CD4-positive, alpha-beta T cell treated with Interleukin-15 for 1 hour (primary cell): ENCODE measurements around the gene SOX8.

ENCODE experiments used
- DNase-seq: peaks from one replicate; pipeline ENCODE4 v3.0.0-alpha.2; 2020

SOX8 gene

GRCh38 chr16:974001-974601 is 7.5 kb upstream of the SOX8 start:
- no peak for DNase-seq

DNA sequence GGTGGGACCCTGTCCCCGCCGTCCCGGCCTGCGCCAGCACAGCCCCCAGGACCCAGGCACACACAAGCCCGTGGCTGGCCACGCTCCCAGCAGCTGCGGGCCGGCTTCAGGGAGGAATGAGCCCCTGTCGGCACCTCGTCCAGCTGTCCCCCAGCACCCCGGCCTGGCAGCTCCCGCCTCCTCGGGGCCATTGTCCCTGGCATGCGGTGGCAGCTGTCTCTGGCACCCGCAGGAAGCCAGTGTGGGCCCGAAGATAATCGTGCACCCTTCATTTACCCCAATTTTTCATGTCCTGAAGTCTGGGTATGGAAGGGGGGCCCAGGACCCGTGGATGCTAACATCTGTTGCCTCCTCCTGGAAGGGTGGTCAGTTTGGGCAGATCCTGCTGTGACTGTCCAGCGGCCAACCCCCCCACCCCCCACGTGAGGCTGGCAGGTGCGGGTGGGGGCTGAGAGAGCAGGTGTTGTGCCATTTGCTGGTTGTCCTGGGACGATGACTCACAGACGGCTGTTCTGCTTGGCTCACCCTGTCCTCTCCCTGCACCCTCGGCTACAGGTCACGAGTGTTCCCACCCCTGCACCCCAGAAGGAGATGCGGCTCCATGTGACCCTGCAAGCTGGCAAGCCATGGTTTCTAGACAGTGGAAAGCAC is 6.8 kb upstream of the SOX8 start:
- no peak for DNase-seq

DNA sequence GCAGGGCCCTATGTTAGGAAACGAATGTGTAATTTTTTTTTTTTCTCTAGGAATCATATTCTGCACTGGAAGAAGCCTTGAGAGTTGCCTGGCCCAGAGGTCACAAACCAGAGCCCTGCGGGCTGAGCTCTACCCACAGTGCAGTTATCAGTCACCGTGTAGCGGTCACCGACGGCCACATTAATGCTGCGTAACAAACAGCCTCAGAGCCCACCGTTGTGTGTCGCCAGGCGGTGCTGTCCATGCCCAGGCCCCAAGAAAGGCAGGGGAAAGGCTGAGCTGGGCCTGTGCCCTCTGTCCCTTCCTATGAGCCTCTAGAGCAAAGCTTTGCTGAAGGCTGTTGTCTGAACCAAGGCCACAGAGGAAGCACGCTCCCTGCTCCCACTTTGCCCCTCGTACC is 6.3 kb upstream of the SOX8 start:
- DNase-seq = no peak

DNA sequence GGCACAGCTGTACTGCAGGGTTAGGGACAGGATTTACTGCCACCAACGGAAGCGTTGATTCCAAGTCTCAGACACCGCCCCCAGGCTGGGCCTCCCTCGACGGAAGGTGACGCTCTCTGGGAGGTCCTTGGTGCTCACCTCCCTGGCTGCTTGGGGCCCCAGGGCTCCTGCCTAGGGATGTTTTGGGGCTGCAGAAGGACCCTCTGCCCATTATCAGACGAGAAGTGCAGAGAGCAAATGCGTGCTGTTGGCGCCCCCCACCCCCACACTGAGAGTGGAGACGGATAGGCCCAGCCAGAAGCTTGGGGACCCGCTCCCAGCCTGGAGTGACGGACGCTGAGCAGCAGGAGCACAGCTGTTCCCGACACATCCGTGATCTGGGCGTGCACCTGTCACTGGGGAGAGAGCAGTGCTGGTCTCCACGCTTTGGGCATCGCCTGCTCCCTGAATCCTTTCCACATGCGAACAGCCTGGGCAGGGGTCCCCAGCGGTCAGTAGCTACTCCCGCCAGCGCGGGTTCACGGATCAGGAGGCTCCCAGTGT is 5.1 kb upstream of the SOX8 start:
- DNase-seq = no peak

DNA sequence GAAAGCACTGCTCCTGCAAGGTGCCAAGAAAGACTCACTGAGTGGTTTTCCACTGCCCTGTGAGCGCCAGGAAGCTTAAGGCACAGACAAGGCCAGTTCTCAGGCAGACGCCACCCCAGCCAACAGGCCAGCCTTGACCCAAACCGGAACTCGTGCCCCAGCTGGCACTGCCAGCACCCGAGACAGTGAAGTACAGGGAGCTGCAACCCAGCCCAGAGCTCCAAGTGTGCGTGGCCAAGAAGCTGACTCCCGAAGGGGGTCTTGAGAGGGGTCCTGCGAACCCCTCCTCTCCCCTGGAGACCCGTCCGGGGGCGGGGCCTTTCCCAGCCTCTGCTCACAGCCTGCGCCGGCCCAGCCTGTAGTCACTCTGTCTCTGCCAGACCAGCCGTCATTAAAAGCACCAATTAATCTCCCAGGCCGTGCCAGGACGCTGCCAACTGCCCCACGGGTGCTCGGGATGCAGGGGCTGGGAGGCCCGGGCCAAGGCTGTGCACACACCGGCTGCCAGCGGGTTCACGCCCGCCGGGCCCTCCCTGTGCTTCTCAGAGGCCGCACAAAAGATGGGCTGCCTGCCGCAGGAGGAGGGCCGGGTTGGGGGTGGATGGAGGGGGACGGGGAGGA is 4.4 kb upstream of the SOX8 start:
- DNase-seq = no peak

DNA sequence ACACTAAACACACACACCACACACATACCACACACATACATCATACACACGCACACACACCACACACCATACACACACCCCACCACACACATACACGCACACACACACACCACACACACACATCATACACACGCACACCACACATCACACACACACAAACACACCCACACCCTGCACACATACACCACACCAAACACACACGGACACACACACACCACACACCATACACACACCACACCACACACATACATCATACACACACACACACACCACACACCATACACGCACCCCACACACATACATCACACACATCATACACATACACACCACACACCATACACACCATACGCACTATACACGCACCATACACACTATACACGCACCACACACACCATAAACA is 3.7 kb upstream of the SOX8 start:
- no peak for DNase-seq

- DNase-seq = no peak
These were observed 3.2 kb upstream of the SOX8 start for GRCh38 chr16:978403-978802.

DNA sequence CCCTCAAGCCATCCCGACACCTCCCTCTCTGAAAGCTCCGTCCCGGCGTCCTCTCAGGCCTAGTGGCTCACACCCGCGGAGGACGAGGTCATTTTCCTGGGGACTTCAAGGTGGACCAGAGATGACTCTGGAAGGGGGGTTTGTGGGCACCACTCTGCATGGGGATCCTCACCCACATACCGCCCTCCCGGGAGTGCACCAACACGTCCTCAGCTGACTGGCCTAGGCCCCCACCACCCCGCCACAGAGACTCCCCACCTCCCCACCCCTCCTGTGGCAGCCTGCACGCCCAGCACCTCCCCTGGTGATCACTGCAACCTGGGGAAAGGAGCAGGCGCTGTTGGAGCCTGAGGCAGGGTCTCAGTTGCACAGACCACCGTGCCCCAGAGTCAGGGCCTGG is 2.4 kb upstream of the SOX8 start:
- no peak for DNase-seq

- DNase-seq = no peak
These were observed 1.5 kb upstream of the SOX8 start for GRCh38 chr16:979859-980594.

DNA sequence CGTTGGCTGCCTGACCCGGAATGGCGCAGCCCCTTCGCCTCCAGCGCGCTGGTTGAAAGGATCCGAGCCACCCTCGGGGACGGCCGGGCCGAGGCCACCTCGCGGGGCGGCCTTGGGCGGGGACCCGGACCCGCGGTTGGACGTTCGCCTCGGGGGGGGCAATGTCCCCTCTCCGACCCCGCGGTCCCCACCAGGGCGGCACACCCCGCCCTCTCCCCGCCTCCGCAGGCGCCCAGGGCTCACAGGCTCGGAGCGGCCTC is 1.0 kb upstream of the SOX8 start:
- DNase-seq = no peak

GRCh38 chr16:982145-983043 is 824 bp downstream of the SOX8 start:
- DNase-seq = no peak

GRCh38 chr16:983044-984030 is 1.8 kb downstream of the SOX8 start:
- no peak for DNase-seq

GRCh38 chr16:984121-984694 is 2.6 kb downstream of the SOX8 start:
- DNase-seq = no peak

DNA sequence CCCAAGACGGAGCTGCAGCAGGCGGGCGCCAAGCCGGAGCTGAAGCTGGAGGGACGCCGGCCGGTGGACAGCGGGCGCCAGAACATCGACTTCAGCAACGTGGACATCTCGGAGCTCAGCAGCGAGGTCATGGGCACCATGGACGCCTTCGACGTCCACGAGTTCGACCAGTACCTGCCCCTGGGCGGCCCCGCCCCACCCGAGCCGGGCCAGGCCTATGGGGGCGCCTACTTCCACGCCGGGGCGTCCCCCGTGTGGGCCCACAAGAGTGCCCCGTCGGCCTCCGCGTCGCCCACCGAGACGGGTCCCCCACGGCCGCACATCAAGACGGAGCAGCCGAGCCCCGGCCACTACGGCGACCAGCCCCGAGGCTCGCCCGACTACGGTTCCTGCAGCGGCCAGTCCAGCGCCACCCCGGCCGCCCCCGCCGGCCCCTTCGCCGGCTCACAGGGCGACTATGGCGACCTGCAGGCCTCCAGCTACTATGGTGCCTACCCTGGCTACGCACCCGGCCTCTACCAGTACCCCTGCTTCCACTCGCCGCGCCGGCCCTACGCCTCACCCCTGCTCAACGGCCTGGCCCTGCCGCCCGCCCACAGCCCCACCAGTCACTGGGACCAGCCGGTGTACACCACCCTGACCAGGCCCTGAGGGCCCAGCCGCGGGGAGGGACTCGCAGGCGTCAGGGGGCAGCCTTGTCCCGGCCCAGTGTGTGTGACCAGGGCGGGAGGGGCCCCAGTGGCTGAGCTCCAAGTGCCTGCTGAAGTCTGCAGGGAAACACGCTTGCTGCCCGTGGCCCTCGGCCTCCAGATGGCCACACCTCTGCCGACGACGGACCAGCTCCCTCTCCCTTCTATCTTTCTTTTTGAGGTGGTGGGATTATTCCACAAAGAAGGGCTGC is 3.4 kb downstream of the SOX8 start:
- DNase-seq = no peak

- DNase-seq = no peak
These were observed 4.3 kb downstream of the SOX8 start for GRCh38 chr16:985646-986400.

- no peak for DNase-seq
These were observed 4.8 kb downstream of the SOX8 start for GRCh38 chr16:986411-986810.

DNA sequence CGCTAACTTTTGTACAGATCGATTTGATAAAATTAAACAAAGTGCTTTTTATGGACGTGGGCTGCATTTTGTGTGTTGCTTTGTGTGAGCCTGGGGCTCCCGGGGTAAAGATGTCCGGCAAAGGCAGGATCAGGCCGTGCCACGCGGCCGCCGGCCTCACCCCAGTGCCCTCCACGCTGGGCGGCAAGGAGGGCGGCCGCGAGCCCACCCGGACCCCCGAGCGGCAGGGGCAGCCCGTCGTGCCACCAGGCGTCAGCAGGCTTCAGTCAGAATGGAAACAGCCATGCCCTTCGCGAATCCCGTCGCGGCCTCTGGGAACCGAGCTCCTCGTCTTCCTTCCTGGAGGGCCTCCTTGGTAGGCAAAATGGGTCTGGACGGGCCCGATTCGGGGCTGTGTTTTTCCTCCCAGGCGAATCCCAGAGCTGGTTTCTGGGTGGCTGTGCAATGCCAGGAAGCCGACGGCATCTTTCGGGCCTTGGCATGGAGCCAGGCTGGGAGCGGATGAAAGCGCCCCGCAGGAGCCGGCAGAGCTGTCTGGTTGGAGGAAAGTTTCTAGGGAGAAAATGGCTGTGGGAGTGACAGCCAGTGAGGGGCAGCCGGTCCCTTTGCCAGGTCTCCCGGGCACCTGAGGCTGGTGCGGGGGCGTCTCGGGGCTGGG is 5.5 kb downstream of the SOX8 start:
- no peak for DNase-seq

- DNase-seq = no peak
These were observed 6.3 kb downstream of the SOX8 start for GRCh38 chr16:987906-988305.
